Karpas-422 (cell line): Measurements from ENCODE around the gene HOXD3. TPM values are rescaled to one million over a fixed set of nuclear protein-coding genes. Genes with fewer than 3 reads are reported as not detected.
A peak's percentile ranks its signal among the peaks of the same experiment; 100 is the strongest.

Source experiments
- DNase-seq: peaks from one replicate; pipeline ENCODE4 v3.0.0-alpha.2; 2015
- H2AFZ ChIP-seq: fragments of 200-600 bp; sonication (generic); 2 replicates; pipeline ENCODE4 v1.6.1; 2014; ENCODE audit warnings: antibody characterized with exemption, low read length, mixed read lengths
- H3K27ac ChIP-seq: fragments of 200-600 bp; sonication (generic); 2 replicates; pipeline ENCODE4 v1.5.1; 2014; ENCODE audit warnings: mild to moderate bottlenecking, low read length, moderate library complexity
- H3K27me3 ChIP-seq: fragments of 200-600 bp; sonication (generic); 2 replicates; pipeline ENCODE4 v1.6.1; 2014; ENCODE audit warnings: low read length, mixed read lengths
- H3K36me3 ChIP-seq: fragments of 200-600 bp; sonication (generic); 2 replicates; pipeline ENCODE4 v1.6.1; 2014; ENCODE audit warnings: low read length, mixed read lengths; ENCODE audit not compliant: insufficient read depth
- H3K4me1 ChIP-seq: fragments of 200-600 bp; sonication (generic); 2 replicates; pipeline ENCODE4 v1.6.1; 2014; ENCODE audit warnings: mild to moderate bottlenecking, low read length, mixed read lengths
- H3K4me2 ChIP-seq: fragments of 200-600 bp; sonication (generic); 2 replicates; pipeline ENCODE4 v1.6.1; 2014; ENCODE audit warnings: low read length, low read depth, mild to moderate bottlenecking; ENCODE audit not compliant: poor library complexity, severe bottlenecking
- H3K4me3 ChIP-seq: fragments of 200-600 bp; sonication (generic); 2 replicates; pipeline ENCODE4 v1.5.1; 2014; ENCODE audit warnings: mild to moderate bottlenecking, antibody characterized with exemption, low read length, mixed read lengths
- H3K79me2 ChIP-seq: fragments of 200-600 bp; sonication (generic); 2 replicates; pipeline ENCODE4 v1.6.1; 2014; ENCODE audit warnings: mild to moderate bottlenecking, low read length, mixed read lengths
- H3K9ac ChIP-seq: fragments of 200-600 bp; sonication (generic); 2 replicates; pipeline ENCODE4 v1.6.0; 2014; ENCODE audit warnings: low read length
- H3K9me2 ChIP-seq: fragments of 200-600 bp; sonication (generic), shearing (Covaris generic); replicated peaks from 2 replicates; pipeline ENCODE4 v1.6.0; 2014; ENCODE audit warnings: mild to moderate bottlenecking, low read length, moderate library complexity; ENCODE audit not compliant: insufficient read depth
- H3K9me3 ChIP-seq: fragments of 300-700, 200-600 bp; sonication (generic); 2 replicates; pipeline ENCODE4 v1.6.1; 2014; ENCODE audit warnings: low read length, mixed read lengths
- H4K20me1 ChIP-seq: fragments of 200-600 bp; sonication (generic); 2 replicates; pipeline ENCODE4 v1.6.1; 2014; ENCODE audit warnings: mild to moderate bottlenecking, antibody characterized with exemption, low read length, low read depth; ENCODE audit not compliant: insufficient read depth
- total RNA-seq: library from RNA; depleted of rRNA; stranded (reverse); fragments of >200 nt; shearing (Covaris generic); gene quantifications from 2 replicates; pipeline ENCODE4 v1.2.3, GENCODE V29; 2014; ENCODE audit warnings: low replicate concordance

The HOXD3 gene
- total RNA-seq, 1 experiment from 2014 or later, result not detected

DNA sequence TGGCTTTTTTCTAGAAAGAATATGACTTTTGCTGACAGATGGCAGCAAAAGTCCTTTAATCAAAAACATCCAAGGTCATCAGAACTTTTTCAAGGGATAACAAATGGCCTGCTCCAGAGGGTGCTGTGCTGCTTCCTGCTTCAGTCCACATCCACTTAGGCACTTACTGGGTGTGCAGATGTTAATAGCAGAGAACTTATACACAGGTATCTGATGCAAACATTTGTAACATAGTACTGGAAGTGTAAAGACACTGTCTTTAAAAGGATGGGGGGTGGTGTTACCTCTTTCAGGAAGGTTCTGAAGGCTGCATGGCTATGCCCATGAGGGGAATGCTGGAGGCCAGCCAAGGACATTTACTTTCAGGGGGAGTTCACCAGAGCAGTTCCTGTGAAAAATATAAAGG lies 22.1 kb upstream of the HOXD3 start:
- peaks cover 19% of the 10 kb centered on the region for H3K4me1 ChIP-seq
- H3K27me3 ChIP-seq, result no peaks in the 10 kb centered on the region
- H3K9me2 ChIP-seq, result no peaks in the 10 kb centered on the region
- H3K9ac ChIP-seq, result no peak overlapping the region
- no peak overlapping the region for H3K4me2 ChIP-seq
- no peak for DNase-seq
- no peak overlapping the region for H3K27ac ChIP-seq
- no peak overlapping the region for H3K4me3 ChIP-seq
- no peaks in the 10 kb centered on the region for H3K79me2 ChIP-seq
- H3K36me3 ChIP-seq, result no peaks in the 10 kb centered on the region
- no peaks in the 10 kb centered on the region for H3K9me3 ChIP-seq
- H2AFZ ChIP-seq, result peak overlapping the region; percentile 82
- no peaks in the 10 kb centered on the region for H4K20me1 ChIP-seq

DNA sequence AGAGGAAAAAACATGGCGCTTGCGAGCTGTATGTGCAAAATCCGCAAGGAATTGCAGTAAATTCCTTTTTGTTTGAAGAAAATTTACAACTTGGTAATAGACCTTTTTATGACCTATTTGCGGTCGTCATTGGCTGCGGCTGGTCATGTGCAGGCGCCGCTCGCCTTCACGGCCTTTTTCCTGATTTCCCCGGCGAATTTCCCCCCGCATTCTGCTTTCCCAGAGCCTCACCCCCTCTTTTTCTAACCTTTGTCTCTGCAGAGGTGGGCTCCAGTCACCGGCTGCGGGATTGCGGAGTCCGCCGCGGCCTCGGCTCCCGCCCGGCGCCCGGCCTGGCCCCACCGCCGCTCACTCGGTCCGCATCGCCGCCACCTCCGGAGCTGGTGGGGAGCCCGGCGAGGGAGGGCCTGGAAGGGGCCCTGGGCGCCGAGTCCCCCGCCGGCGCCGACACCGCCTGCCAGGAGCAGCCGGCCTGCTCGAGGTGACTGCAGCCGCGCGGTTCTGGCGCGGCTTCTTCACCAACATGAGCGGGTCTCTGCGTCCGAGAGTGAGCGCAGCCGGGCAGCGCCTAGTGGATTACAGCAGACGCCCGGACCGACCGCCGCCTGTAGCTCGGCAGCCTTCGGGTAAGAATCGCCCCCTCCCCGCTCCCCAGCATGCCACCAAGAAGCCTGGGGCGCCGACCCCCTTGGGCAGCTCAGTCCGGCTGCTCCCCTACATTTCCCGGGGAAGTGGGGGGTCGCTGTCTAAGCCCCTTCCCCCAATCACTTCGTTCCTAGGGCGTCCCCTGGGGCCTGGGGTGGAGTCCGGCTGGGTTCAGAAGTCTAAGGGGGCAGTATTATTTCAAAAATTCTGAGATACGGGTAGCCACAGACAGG lies 20.5 kb upstream of the HOXD3 start:
- H3K36me3 ChIP-seq, result no peaks in the 10 kb centered on the region
- no peaks in the 10 kb centered on the region for H3K9me2 ChIP-seq
- no peak overlapping the region for H3K9ac ChIP-seq
- no peaks in the 10 kb centered on the region for H3K9me3 ChIP-seq
- no peak overlapping the region for H2AFZ ChIP-seq
- no peak overlapping the region for H3K4me2 ChIP-seq
- H3K79me2 ChIP-seq, result no peaks in the 10 kb centered on the region
- peaks cover 30% of the 10 kb centered on the region for H3K4me1 ChIP-seq
- no peak overlapping the region for H3K4me3 ChIP-seq
- no peak for DNase-seq
- H4K20me1 ChIP-seq, result no peaks in the 10 kb centered on the region
- no peaks in the 10 kb centered on the region for H3K27me3 ChIP-seq
- no peak overlapping the region for H3K27ac ChIP-seq

DNA sequence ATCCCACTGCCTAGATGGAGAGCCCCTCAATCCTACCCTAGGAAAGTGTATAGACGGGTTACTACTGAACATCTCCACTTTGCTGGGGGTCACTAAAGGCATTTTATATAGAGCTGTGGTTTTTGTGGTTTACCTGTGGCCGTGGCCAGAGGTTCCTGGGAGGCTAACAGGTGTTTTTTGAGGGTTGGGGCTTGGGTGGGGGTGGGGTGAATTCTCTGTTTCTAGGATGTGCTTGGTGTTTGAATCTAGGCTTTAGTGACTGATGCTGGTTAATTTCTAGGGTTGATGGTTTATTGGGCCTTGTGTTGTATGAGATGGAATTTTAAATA lies 19.9 kb upstream of the HOXD3 start:
- no peaks in the 10 kb centered on the region for H3K9me3 ChIP-seq
- H3K27me3 ChIP-seq, result no peaks in the 10 kb centered on the region
- H3K4me1 ChIP-seq, result peaks cover 30% of the 10 kb centered on the region
- no peak overlapping the region for H3K9ac ChIP-seq
- no peak overlapping the region for H2AFZ ChIP-seq
- no peak overlapping the region for H3K4me2 ChIP-seq
- H3K79me2 ChIP-seq, result no peaks in the 10 kb centered on the region
- H3K4me3 ChIP-seq, result no peak overlapping the region
- no peaks in the 10 kb centered on the region for H3K9me2 ChIP-seq
- no peak overlapping the region for H3K27ac ChIP-seq
- H3K36me3 ChIP-seq, result no peaks in the 10 kb centered on the region
- DNase-seq, result no peak
- H4K20me1 ChIP-seq, result no peaks in the 10 kb centered on the region

DNA sequence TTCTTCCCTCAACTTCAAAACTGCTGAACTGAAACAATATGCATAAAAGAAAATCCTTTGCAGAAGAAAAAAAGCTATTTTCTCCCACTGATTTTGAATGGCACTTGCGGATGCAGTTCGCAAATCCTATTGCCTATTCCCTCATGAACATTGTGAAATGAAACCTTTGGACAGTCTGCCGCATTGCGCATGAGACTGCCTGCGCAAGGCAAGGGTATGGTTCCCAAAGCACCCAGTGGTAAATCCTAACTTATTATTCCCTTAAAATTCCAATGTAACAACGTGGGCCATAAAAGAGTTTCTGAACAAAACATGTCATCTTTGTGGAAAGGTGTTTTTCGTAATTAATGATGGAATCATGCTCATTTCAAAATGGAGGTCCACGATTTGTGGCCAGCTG lies 19.2 kb upstream of the HOXD3 start:
- Histone ChIP-seq H4K20me1 (no peaks in the 10 kb centered on the region), H3K4me3 (no peak overlapping the region), H3K79me2 (no peaks in the 10 kb centered on the region), H3K27me3 (no peaks in the 10 kb centered on the region), H3K9me2 (no peaks in the 10 kb centered on the region), H3K4me1 (peaks cover 30% of the 10 kb centered on the region), H3K4me2 (no peak overlapping the region), H3K27ac (no peak overlapping the region), H3K9me3 (no peaks in the 10 kb centered on the region), H3K9ac (no peak overlapping the region), H2AFZ (no peak overlapping the region), H3K36me3 (no peaks in the 10 kb centered on the region)
- no peak for DNase-seq

DNA sequence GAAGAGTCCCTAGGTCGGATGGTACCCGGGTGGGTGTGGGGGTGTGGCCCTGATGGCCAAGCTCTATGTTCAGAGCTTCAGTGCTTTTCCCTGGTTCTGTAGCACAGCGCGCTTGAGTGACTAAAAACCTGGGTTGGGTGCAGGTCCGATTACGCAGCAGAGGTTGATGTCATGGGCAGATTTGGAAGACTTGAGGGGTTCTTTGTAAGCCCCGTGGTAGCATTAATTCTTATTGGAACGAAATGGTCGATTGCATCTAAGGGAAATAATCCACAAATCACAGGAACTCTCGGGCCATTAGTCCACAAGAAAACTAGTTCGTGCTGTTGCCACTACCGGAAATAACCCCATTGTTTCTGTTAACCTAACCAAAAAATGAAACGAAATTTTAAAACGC lies 18.6 kb upstream of the HOXD3 start:
- no peak for DNase-seq
- Histone ChIP-seq H3K9me2 (no peaks in the 10 kb centered on the region), H4K20me1 (no peaks in the 10 kb centered on the region), H3K27me3 (no peaks in the 10 kb centered on the region), H3K4me2 (no peak overlapping the region), H3K36me3 (no peaks in the 10 kb centered on the region), H3K4me3 (no peak overlapping the region), H3K27ac (no peak overlapping the region), H2AFZ (no peak overlapping the region), H3K79me2 (no peaks in the 10 kb centered on the region), H3K9ac (no peak overlapping the region), H3K4me1 (peaks cover 29% of the 10 kb centered on the region), H3K9me3 (no peaks in the 10 kb centered on the region)

DNA sequence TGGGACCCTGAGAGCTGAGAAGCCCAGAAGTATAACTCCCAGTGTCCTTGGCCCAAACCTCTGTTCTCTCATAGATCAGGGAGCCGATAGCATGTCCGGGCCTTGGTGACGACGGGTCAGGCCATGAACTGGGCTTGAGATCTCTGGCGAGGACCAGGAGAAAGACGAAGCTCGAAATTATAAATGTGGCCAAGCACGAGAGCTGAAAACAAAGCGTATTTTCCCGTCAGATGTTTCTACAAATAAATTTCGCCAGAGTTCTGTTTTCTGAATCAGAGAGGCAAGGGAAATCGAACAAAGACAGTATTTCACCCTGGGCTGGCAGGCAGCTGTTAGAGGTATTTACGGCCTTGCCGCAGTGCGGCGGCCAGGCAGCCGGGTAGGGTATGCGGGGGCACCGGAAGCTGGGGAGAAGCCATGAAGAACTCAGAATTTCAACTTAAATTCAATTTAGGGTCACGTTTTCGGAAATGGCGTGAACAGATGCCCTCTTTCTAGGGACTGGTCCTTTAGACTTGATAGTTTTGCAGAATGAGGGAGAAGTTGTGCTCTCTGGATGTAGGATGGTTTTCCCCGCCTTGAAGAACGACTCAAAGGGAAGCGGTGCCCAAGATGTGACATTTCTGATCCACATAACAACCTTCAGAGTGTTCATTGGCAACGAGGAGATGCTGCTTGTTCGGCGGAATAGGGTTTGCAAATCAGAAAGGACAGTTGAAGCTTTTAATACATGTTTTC lies 18.0 kb upstream of the HOXD3 start:
- Histone ChIP-seq H3K9me3 (no peaks in the 10 kb centered on the region), H2AFZ (no peak overlapping the region), H4K20me1 (no peaks in the 10 kb centered on the region), H3K4me2 (no peak overlapping the region), H3K27me3 (no peaks in the 10 kb centered on the region), H3K4me1 (peaks cover 23% of the 10 kb centered on the region), H3K9ac (no peak overlapping the region), H3K79me2 (no peaks in the 10 kb centered on the region), H3K9me2 (no peaks in the 10 kb centered on the region), H3K27ac (no peak overlapping the region), H3K4me3 (no peak overlapping the region), H3K36me3 (no peaks in the 10 kb centered on the region)
- no peak for DNase-seq

DNA sequence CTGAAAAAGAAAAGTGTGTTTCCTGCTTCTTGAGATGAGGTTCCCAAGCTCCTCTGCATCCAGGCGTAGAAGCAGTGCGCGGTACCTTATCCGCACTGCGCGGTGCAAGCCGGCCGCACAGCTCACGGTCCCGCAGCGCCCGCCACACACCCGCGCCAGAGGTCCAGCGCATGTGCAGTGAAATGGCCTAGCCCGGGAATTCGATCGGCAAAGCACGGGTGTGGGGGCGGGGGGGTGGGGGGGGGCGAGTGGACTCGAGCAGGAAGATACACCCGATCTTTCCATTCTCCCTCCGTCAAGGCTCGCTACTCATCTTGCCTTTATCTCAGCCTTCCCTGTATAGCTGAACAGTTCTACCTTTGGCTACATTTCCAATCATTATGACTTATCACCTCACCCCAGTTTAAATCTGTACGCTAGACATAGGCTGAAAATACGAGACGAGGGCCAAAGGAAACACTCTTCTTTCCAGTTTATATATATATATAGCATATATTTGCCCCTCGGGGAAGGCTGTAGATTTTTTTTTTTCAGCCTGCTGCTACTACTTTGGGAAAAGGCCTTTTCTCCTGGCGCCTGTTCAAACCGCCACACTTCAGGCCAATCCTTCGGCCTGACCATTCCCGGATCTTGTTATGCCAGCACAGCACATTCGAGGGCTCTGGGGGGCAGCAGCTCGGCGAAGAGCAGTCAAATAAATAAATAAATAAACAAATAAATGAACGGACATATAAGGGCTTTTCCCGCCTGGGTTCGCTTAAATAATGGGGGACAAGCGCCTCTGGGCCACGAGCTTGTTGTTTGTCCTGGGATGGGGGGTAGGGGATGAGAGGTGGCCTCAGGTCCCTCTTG lies 17.2 kb upstream of the HOXD3 start:
- Histone ChIP-seq H3K4me1 (peaks cover 16% of the 10 kb centered on the region), H3K9me2 (no peaks in the 10 kb centered on the region), H3K9ac (peak overlapping the region; percentile 83), H3K4me2 (peak overlapping the region; percentile 89), H4K20me1 (no peaks in the 10 kb centered on the region), H3K27ac (no peak overlapping the region), H3K79me2 (no peaks in the 10 kb centered on the region), H3K9me3 (no peaks in the 10 kb centered on the region), H3K4me3 (peak overlapping the region; percentile 79), H3K36me3 (no peaks in the 10 kb centered on the region), H2AFZ (peak overlapping the region; percentile 98), H3K27me3 (no peaks in the 10 kb centered on the region)
- DNase-seq, result no peak
